22Rv1 (cell line): ENCODE measurements around the gene RRP36.
A peak's percentile ranks its signal among the peaks of the same experiment; 100 is the strongest.

Experiments
- H3K27ac ChIP-seq: fragments of 450-650 bp; 2 replicates; pipeline ENCODE4 v1.5.1; 2017
- ZFX ChIP-seq: fragments of 450-650 bp; IDR thresholded peaks from 2 replicates; pipeline ENCODE4 v1.6.1; 2017; ENCODE audit warnings: antibody characterized with exemption, borderline replicate concordance
- TF ChIP-seq, protein P1 (sequence below): fragments of 450-650 bp; IDR thresholded peaks from 2 replicates; pipeline ENCODE4 v1.5.1; 2017; ENCODE audit warnings: mild to moderate bottlenecking

The RRP36 gene

DNA sequence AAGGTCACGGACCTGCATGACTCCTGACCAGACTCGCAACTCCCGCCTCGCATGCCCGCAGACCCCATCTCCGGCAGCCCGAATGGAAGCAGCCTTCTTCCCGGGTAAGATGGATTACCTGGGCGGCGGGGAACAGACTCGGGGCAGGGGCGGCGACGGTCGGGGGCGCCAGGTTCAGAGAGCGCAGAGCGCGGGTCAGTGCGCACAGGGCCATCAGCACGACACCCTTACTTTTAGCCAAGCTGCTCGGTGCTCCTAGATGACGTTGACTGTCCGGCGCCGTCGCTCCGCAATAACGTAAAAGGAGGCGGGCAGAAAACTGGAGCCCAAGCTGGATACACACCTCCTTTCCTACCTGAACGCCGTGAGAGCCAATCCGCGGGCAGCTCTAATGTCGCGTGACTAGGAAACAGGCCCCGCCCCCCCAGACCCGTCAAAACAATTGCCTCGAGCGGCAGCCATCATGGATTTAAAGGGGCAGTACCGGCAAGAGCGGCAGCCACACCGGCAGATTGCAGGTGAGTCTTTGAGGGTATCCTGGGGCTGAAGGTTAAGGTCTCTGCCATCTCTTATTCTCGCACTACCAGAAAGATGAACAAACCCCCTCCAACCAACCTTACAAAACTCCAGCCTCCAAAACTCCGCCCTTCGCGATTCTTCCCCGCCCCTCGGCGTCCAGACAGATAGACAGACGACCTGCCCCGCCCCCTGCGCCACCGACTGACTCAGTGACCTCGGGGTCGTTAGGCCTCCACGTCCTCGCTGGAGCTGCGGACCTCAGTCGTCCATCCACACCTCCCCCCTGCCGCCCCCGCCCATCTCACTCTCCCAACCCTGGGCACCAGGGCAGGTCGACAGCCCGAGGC, 38.0 kb downstream of the RRP36 start, which contains the start of the genes KLC4 and MRPL2:
Gene KLC4, plus strand, starts transcription at position 464 of the 866 bp plus-strand sequence. CDS start 1,705 bp downstream, outside the sequence.
Gene MRPL2, minus strand, starts transcription at position 267 of the 866 bp plus-strand sequence. Its CDS starts 53 bp downstream, at position 214.
- TF ChIP-seq ZFX: no peak
- TF ChIP-seq, protein P1, sequence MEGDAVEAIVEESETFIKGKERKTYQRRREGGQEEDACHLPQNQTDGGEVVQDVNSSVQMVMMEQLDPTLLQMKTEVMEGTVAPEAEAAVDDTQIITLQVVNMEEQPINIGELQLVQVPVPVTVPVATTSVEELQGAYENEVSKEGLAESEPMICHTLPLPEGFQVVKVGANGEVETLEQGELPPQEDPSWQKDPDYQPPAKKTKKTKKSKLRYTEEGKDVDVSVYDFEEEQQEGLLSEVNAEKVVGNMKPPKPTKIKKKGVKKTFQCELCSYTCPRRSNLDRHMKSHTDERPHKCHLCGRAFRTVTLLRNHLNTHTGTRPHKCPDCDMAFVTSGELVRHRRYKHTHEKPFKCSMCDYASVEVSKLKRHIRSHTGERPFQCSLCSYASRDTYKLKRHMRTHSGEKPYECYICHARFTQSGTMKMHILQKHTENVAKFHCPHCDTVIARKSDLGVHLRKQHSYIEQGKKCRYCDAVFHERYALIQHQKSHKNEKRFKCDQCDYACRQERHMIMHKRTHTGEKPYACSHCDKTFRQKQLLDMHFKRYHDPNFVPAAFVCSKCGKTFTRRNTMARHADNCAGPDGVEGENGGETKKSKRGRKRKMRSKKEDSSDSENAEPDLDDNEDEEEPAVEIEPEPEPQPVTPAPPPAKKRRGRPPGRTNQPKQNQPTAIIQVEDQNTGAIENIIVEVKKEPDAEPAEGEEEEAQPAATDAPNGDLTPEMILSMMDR: no peak
- peak within 1 kb of the TSS; percentile 67 for H3K27ac ChIP-seq

DNA sequence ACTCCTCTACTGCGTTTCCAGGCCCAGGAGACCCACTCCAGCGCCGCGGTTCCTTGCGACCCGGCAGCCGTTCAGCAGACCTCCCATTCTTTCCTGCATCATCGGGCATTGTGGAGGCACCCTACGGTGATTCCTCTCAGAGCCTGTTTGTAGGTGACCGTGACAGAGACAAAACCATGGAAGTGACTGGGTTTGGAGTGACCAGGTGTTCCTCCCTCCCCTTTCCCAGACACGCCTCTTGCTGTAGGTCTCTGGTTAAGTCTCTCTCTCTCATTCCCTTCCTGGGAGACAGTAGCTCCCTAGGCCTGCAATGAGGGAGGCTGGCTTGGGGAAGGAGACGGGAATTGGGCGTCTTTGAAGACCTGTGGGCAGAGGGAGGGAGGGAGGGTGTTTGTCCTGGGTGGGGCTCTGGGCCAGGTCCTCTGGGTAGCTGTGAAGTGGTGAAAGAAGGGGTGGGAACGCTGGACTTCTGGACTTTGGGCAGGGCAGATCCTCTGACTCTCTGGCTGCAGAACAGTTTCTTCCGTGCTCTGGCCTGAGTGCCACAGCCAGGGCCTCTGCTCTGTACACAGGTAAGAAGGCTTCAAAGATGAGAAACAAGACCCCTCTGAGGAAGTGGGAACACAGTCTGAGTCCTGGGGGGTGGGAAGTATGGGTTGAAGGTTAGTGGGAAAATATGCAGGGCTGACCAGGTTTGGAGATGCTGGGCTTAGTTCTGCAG, 38.8 kb downstream of the RRP36 start:
- peak overlapping the region; percentile 67 for H3K27ac ChIP-seq
- TF ChIP-seq, protein P1: no peak
- no peak for TF ChIP-seq ZFX

DNA sequence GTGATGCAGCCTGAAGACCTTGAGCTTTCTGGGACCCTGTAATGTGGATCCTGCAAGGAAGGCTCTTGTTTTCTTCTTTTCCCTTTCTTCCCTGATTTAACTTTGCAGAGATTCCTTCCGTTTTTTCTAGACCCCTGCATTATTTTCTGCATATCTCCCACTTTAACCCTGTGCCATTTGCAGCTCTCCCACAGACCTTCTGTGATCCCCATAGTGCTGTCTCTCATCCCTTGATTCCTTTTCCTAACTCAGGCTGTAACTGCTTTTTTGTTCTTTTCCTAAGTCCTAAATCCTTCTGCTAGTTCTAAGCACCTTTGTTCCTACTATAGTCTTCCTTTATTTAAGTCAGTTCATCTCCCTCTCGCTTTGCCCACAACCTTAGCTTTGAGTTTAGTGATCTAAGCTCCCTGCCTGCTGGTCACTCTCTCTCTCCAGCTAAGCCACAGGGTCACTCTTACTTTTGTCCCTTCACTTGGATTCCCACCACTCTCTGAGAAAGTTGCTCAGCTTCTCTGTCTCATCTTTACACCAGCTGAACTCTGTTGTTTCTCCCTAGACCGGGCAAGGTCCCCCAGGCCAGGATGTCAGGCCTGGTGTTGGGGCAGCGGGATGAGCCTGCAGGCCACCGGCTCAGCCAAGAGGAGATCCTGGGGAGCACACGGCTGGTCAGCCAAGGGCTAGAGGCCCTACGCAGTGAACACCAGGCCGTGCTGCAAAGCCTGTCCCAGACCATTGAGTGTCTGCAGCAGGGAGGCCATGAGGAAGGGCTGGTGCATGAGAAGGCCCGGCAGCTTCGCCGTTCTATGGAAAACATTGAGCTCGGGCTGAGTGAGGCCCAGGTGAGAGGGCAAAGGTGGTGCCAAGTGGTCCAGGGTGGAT, 39.6 kb downstream of the RRP36 start:
- TF ChIP-seq, protein P1: no peak
- TF ChIP-seq ZFX: no peak
- peak overlapping the region; percentile 67 for H3K27ac ChIP-seq

DNA sequence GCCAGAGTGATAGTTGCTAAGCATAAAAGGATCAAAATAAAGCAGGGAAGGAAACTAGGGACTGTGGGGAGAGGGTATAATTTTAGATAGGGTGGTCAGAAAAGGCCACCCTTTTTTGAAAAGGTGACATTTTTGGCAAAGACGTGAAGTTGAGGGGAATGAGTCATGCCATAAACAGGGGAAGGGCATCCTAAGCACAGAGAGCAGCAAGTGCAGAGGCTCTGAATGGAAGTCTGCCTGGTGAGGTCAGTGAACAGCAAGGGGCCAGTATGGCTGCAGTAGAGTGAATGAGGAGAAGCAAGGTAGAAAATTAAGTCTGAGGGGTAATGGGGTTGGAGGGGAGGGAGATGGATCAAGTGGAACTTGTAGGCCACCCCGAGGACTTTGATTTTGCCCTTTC, 40.4 kb downstream of the RRP36 start:
- TF ChIP-seq ZFX: no peak
- TF ChIP-seq, protein P1: no peak
- no peak overlapping the region for H3K27ac ChIP-seq

DNA sequence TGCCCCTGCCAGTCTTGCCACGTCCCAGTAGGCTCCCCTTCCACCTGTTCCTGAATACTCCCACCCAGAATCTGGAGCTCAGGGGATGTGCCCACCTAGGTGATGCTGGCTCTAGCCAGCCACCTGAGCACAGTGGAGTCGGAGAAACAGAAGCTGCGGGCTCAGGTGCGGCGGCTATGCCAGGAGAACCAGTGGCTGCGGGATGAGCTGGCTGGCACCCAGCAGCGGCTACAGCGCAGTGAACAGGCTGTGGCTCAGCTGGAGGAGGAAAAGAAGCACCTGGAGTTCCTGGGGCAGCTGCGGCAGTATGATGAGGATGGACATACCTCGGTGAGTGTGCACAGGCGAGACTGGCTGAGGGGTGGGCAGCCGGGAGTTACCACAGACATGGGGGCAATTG, 41.4 kb downstream of the RRP36 start:
- TF ChIP-seq ZFX: no peak
- TF ChIP-seq, protein P1: no peak
- H3K27ac ChIP-seq: no peak overlapping the region

DNA sequence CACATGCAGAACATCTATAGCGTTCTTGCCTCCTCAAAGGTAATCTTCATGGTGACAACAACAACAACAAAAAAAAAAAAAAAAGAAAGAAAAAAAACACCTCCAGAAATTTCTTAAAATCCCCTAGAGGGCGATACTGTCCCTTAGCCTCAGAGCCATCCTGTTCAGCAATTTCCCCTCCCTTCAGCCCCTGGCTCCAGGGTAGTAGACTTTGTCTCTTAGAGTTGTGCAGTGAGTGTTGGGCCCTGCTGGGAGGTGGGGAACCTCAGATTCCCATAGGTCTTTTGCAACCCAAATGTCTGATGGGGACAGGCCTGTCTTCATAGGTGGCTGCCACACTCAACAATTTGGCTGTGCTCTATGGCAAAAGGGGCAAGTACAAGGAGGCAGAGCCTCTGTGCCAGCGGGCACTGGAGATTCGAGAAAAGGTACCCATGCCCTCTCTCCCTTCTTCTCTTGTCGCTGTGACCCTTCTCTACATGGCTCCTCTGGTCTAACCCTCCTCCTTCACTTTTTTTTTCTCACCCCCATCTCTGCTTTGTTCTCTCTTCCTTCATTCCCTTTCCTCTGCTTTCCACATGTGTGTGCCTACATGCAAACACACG, 48.7 kb downstream of the RRP36 start:
- no peak for TF ChIP-seq ZFX
- TF ChIP-seq, protein P1: peak; percentile 86
- H3K27ac ChIP-seq: no peak overlapping the region
